ENCODE results near the gene TNFSF18. TPM values are rescaled to one million over a fixed set of nuclear protein-coding genes. Genes with fewer than 3 reads are reported as not detected.
A peak's percentile ranks its signal among the peaks of the same experiment; 100 is the strongest.

Gene TNFSF18
- polyA plus RNA-seq, 1 donor = 0.22 TPM

DNA sequence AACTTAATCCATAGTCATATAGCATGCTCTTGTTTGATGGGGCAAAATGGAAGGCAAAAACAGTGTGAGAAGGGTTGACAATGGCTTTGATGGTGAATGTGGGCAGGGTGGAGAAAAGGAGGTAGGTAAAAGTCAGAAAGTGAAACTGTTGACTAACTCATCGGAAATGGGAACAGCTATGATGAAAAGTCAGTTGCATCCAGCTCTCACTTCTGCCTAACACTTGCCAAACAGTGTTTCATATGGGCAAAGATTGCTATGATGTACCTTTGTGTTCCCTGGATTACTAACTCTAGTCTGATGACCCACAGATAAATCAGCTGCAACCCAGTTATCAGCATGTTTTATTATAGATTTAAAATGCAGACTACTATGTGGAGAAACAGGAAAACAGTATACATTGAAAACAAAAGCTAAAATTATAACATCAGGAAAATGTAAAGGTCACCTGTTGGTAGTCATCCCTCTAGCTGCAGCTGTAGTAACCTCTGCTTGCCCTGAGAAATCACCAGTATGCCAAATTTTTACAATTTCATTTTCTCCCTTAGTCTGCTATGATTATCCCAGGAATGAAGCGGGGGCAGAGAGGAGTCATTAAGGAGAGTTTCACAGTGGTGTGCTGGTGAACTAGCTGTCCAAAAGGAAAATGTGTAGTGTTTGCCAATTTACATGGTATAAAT, 11.7 kb downstream of the TNFSF18 start:
- no peak for DNase-seq

- no peak for DNase-seq
Measured at GRCh38 chr1:173024543-173024942, 26.2 kb downstream of the TNFSF18 start.

DNA sequence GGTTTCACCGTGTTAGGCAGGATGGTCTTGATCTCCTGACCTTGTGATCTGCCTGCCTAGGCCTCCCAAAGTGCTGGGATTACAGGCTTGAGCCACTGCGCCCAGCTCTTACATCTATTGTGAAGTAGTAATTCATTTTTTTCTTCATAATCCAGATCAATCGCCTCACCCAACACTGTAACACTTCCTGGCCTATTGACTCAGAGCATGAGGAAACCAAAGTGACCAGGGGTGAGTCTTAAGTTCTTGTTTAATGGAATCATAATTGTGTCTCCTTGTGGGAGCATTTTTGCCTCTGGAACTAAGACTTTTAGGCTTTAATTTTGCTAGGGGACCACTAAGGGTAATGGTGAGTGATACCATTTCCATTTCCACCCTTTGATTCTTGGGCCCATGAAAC, 27.4 kb downstream of the TNFSF18 start:
- no peak for DNase-seq

GRCh38 chr1:173020138-173020750, 30.5 kb downstream of the TNFSF18 start:
- DNase-seq = no peak

- DNase-seq = no peak
Measured at GRCh38 chr1:173017792-173018191, 32.9 kb downstream of the TNFSF18 start.

GRCh38 chr1:173016419-173016818, 34.3 kb downstream of the TNFSF18 start:
- DNase-seq = no peak

DNA sequence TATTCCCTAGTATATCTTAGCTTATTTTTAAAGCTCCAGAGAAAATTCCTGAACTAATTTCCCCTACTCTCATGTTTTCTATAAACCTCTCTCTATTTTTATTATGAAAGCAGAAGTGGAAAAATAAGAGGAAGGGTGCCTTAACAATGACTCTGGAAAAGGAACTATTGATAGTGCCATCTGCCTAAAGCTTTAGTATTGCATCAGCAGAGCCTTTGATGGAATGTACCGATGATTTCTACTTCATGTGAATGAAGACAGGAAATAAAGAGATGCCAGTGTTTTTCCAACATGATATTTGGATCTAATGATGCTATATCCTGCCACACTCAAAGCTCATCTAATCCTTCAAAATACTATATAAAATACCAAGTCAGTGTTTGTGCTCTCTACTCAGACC, 35.1 kb downstream of the TNFSF18 start:
- DNase-seq = no peak

GRCh38 chr1:173014160-173014559, 36.6 kb downstream of the TNFSF18 start:
- DNase-seq = no peak

- no peak for DNase-seq
Measured at GRCh38 chr1:173012126-173012525, 38.6 kb downstream of the TNFSF18 start.

- peak; percentile 18 for DNase-seq
Measured at GRCh38 chr1:173009597-173009996, 41.1 kb downstream of the TNFSF18 start.

DNA sequence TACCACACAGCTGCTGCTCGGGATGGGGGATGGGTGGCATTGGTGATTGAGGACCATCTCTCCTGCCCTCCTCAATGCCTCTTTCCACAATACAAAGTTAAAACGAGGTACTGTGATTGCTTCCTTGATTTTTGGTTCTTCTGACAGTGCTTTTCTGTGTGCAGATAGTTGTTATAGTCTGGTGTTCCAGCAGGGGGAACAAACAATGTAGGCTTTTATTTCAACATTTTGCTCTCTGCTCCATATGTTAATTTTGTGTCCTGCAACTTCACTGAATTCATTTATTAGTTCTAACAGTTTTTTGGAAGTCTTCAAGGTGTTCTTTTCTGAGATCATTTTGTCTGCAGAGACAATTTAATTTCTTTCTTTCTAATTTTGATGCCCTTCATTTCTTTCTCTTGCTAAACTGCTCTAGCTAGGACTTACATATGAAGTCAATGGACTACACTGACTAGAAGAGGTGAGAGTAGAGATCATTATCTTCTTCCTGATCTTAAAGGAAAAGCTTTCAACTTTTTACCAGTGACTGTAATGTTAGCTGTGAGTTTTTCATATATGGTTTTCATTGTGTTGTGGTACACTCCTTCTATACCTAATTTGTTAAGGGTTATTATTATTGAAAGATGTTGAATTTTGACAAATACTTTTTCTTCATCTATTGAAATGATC, 45.4 kb downstream of the TNFSF18 start:
- no peak for DNase-seq

GRCh38 chr1:173002891-173003838, 47.6 kb downstream of the TNFSF18 start:
- DNase-seq = no peak

DNA sequence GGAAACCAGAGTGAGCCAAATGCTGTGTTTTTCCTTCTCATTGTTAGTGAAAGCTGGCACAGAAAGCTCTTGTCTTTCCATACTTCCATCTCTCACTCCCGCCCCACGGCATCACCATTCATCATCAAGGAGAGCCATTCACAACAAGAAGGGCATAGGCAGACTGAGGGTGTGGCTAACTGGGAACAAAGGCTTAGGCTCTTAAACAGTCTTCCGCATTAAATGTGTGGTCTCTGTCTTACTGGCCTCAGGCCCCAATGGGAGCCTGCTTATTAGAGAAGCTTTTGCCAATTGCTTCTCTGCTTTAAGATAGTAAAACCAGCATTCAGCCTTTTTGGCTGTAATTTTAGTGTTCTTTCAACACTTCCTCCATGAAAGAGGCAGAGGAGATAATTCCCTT, 51.4 kb downstream of the TNFSF18 start:
- no peak for DNase-seq

DNA sequence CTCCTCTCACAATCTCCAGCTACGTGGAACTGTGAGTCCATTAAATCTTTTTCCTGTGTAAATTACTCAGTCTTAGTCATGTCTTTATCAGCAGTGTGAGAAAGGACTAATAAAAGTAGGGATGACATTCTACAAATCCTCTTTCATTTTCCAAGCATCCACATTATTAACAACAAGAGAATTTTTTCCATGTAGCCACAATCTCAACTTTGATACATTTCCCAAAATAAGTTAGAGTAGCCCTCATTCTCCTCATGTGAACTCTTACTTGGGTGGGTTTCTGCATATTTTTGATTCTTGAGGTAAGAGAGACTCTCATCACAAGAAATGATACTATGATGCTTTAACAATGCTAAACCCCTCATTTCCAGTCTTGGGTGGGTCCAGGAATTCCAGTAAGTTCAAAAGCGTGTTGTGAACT, 52.8 kb downstream of the TNFSF18 start:
- no peak for DNase-seq

DNA sequence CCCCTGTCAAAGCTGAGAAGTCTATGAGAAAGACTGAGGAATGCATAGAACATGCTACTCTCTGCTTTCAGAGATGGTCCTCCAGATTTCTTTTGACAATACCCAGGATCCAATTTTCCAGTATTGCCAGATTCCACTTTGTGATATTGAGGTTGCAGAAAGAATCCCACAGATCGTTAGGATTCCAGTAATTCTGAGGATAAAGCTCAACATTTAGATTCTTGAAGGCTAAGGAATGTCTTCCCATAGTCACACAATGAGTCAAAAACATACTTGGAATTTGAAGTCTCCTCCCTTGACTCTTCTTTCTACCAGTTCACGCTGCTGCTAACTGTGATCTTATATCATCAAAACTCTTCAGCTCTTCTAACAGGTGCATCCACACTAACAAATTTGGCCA, 57.1 kb downstream of the TNFSF18 start:
- DNase-seq = no peak

DNA sequence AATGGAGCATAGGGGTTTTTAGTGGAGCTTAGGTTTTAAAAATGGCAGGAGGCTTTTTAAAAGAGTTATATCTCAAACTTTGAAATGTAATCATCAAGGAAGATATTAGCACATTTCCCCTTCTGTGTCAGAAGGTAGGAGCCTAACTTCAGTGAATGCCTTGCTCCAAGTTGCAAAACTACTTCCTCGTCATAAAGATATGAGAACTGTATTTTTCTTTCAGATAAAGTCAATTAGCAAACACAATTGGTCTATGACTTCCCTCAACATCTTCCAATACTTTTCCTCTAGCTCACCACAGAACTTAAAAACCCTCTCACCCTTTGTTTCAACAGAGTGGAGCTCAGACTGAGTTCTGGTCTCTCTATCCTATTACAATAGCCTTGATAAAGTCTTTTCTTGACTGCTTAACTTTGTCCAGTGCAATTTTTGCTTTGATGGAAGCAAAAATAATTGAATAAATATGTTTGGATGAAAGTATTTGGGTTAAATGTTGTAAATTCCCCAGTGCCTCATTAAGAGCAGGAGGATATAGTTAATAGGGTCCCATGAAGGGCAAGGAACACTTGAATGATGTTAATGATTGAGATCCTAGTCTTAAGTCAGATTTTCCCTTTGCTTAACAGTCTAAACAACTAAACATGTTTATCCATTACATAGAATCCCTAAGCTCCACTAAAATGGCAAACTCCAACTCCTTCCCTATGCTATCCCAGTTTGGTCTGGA, 58.9 kb downstream of the TNFSF18 start:
- DNase-seq = no peak

DNA sequence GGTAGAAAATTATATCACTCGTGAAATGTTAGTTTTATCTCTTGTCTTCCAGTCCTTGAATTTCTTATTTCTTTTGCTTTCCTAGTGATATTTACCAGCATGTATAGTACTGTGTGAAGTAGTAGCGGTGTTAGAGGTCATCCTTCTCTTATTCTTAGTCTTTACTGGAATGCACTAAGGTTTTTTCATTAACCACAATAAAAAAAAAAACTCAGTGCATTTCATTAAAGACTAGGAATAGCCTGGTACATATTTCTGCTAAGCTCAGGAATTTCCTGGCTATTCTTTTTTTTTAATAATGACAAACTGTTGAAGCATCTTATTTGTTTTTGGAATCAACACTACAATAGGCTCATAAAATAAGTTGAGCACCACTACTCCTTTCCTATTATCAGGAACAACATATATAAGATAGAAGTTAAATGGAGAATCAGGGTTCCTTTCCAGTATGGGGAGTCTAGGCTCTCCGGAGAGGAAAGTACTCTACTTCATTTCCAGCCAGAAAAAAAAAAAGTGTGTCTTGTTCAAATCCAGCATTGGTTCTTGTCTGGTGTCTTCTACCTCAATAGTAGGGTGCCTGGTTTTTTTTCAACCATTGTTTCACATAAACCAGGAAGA, 60.0 kb downstream of the TNFSF18 start:
- no peak for DNase-seq
